Neural cell (in vitro differentiated cells): ENCODE data around the gene SPATS2. TPM values are rescaled to one million over a fixed set of nuclear protein-coding genes. Genes with fewer than 3 reads are reported as not detected.

Experiments used
- H2AFZ ChIP-seq: fragments of 200-600, 300-800 bp; sonication (generic), shearing (Covaris generic); 2 replicates; pipeline ENCODE4 v1.6.0; 2014; ENCODE audit warnings: low read depth, mild to moderate bottlenecking, antibody characterized with exemption, low read length, moderate library complexity
- H3F3A ChIP-seq: fragments of 200-600 bp; shearing (Covaris generic); 2 replicates; pipeline ENCODE4 v1.6.1; 2016; ENCODE audit warnings: mild to moderate bottlenecking, moderate library complexity, mixed read lengths, antibody characterized with exemption, low read length; ENCODE audit not compliant: insufficient read depth, poor library complexity, severe bottlenecking
- H3K27ac ChIP-seq: fragments of 200-600, 300-800 bp; sonication (generic), shearing (Covaris generic); 2 replicates; pipeline ENCODE4 v1.5.1; 2014; ENCODE audit warnings: mild to moderate bottlenecking, low read length, moderate library complexity
- H3K27me3 ChIP-seq: fragments of 300-800, 200-600 bp; sonication (generic), shearing (Covaris generic); 2 replicates; pipeline ENCODE4 v1.6.0; 2014; ENCODE audit warnings: mild to moderate bottlenecking, low read depth, low read length, moderate library complexity; ENCODE audit not compliant: insufficient read depth
- H3K36me3 ChIP-seq: fragments of 300-800, 200-600 bp; sonication (generic), shearing (Covaris generic); 2 replicates; pipeline ENCODE4 v1.5.1; 2014; ENCODE audit warnings: mild to moderate bottlenecking, antibody characterized with exemption, low read length, moderate library complexity; ENCODE audit not compliant: insufficient read depth
- H3K4me2 ChIP-seq: fragments of 300-800, 200-600 bp; sonication (generic), shearing (Covaris generic); 2 replicates; pipeline ENCODE4 v1.6.0; 2014; ENCODE audit warnings: mild to moderate bottlenecking, low read length
- H3K4me3 ChIP-seq: fragments of 300-800, 200-600 bp; sonication (generic), shearing (Covaris generic); 2 replicates; pipeline ENCODE4 v1.5.1; 2014; ENCODE audit warnings: mild to moderate bottlenecking, low read length, moderate library complexity
- H3K79me2 ChIP-seq: fragments of 200-600 bp; shearing (Covaris generic); replicated peaks from 2 replicates; pipeline ENCODE4 v1.6.0; 2014; ENCODE audit warnings: mild to moderate bottlenecking, low read length, moderate library complexity; ENCODE audit not compliant: insufficient read depth
- H3K9ac ChIP-seq: fragments of 300-800, 200-600 bp; sonication (generic), shearing (Covaris generic); 2 replicates; pipeline ENCODE4 v1.6.1; 2016; ENCODE audit warnings: mild to moderate bottlenecking, low read length, mixed read lengths
- H3K9me2 ChIP-seq: fragments of 200-600 bp; shearing (Covaris generic); 2 replicates; pipeline ENCODE4 v1.6.1; 2016; ENCODE audit warnings: mild to moderate bottlenecking, low read length, mixed read lengths; ENCODE audit not compliant: insufficient read depth
- H3K9me3 ChIP-seq: fragments of 200-600, 300-800 bp; sonication (generic), shearing (Covaris generic); 2 replicates; pipeline ENCODE4 v1.6.1; 2016; ENCODE audit warnings: mild to moderate bottlenecking, mixed run types, low read length, moderate library complexity, mixed read lengths
- H4K20me1 ChIP-seq: fragments of 200-600 bp; shearing (Covaris generic); 2 replicates; pipeline ENCODE4 v1.6.1; 2016; ENCODE audit warnings: mild to moderate bottlenecking, mixed run types; ENCODE audit not compliant: insufficient read depth
- EP300 ChIP-seq: fragments of 450-650 bp; conservative IDR thresholded peaks from 2 replicates; pipeline ENCODE4 v1.6.1; 2014; ENCODE audit warnings: antibody characterized with exemption, mild to moderate bottlenecking, moderate library complexity; ENCODE audit not compliant: poor library complexity, severe bottlenecking
- EZH2 ChIP-seq: fragments of 200-600, 300-800 bp; shearing (Covaris generic), sonication (generic); IDR thresholded peaks from 2 replicates; pipeline ENCODE4 v1.6.1; 2014; ENCODE audit warnings: antibody characterized with exemption, low read length, borderline replicate concordance, mild to moderate bottlenecking; ENCODE audit not compliant: insufficient read depth, poor library complexity, severe bottlenecking
- MXI1 ChIP-seq: fragments of 450-650 bp; conservative IDR thresholded peaks from 2 replicates; pipeline ENCODE4 v1.6.1; 2014; ENCODE audit warnings: antibody characterized with exemption, mild to moderate bottlenecking; ENCODE audit not compliant: poor library complexity, severe bottlenecking
- POLR2AphosphoS5 ChIP-seq: IDR thresholded peaks from 2 replicates; pipeline ENCODE4 v1.6.1; 2012
- RAD21 ChIP-seq: fragments of 450-650 bp; conservative IDR thresholded peaks from 2 replicates; pipeline ENCODE4 v1.6.1; 2014; ENCODE audit warnings: antibody characterized with exemption, mild to moderate bottlenecking, moderate library complexity
- SMC3 ChIP-seq: fragments of 450-650 bp; conservative IDR thresholded peaks from 2 replicates; pipeline ENCODE4 v1.6.1; 2014; ENCODE audit warnings: antibody characterized with exemption, mild to moderate bottlenecking, moderate library complexity; ENCODE audit not compliant: poor library complexity
- TAF1 ChIP-seq: IDR thresholded peaks from 2 replicates; pipeline ENCODE4 v1.6.1; 2012; ENCODE audit warnings: low read depth
- polyA plus RNA-seq: library from polyadenylated mRNA; depleted of rRNA; stranded (reverse); fragments of >200 nt; gene quantifications from 2 replicates; pipeline ENCODE4 v1.2.3, GENCODE V29; 2014
- TF ChIP-seq, protein P1 (sequence below): fragments of 450-650 bp; IDR thresholded peaks from 2 replicates; pipeline ENCODE4 v1.5.1; 2014; ENCODE audit warnings: antibody characterized with exemption, mild to moderate bottlenecking, moderate library complexity; ENCODE audit not compliant: poor library complexity, severe bottlenecking
- TF ChIP-seq, protein P2 (sequence below): IDR thresholded peaks from 2 replicates; pipeline ENCODE4 v1.6.1; 2012; ENCODE audit warnings: borderline replicate concordance

Gene SPATS2
- polyA plus RNA-seq, 1 donor from 2014 or later = 58.4 TPM

DNA sequence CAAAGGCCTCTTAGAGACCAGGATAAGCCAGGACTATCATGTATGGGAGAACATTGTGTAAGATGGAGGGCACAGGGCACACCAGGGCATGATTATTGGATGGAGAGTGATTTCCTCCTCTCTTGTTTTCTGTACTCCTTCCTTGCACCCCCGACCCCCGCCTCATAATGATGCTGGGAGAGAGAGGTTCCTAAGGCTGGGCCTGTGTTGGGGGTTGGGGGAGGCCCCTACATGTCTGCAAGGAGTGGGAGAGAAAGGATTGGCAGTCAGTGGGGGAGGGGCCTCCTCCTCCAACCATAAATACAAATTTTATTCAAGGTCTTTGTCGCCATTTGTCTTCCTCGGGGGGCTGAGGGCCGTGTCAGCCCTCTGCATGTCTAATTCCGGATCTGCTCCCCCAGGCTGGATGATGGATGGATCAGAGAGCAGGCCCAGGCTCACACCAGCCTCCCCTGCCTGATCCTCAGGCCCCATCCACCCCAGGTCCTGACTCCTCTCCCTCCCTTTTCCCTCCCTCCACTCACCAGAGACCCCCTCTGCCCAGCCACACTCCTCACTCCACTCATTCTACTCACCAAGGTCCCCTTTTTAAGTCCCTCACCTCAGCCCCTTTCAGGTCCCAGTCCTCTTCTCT lies 28.3 kb upstream of the SPATS2 start:
- no peak overlapping the region for H3K9ac ChIP-seq
- no peaks in the 10 kb centered on the region for H3K36me3 ChIP-seq
- H3K27ac ChIP-seq = peak overlapping the region; percentile 71
- no peak overlapping the region for H2AFZ ChIP-seq
- H4K20me1 ChIP-seq = no peaks in the 10 kb centered on the region
- TF ChIP-seq RAD21 (no peak), EZH2 (no peak), SMC3 (no peak)
- TF ChIP-seq, protein P1, sequence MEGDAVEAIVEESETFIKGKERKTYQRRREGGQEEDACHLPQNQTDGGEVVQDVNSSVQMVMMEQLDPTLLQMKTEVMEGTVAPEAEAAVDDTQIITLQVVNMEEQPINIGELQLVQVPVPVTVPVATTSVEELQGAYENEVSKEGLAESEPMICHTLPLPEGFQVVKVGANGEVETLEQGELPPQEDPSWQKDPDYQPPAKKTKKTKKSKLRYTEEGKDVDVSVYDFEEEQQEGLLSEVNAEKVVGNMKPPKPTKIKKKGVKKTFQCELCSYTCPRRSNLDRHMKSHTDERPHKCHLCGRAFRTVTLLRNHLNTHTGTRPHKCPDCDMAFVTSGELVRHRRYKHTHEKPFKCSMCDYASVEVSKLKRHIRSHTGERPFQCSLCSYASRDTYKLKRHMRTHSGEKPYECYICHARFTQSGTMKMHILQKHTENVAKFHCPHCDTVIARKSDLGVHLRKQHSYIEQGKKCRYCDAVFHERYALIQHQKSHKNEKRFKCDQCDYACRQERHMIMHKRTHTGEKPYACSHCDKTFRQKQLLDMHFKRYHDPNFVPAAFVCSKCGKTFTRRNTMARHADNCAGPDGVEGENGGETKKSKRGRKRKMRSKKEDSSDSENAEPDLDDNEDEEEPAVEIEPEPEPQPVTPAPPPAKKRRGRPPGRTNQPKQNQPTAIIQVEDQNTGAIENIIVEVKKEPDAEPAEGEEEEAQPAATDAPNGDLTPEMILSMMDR = no peak
- no peaks in the 10 kb centered on the region for H3K9me3 ChIP-seq
- H3K4me2 ChIP-seq = no peak overlapping the region
- peak overlapping the region; percentile 69 for H3K4me3 ChIP-seq
- H3K27me3 ChIP-seq = peaks cover 92% of the 10 kb centered on the region
- H3K79me2 ChIP-seq = no peaks in the 10 kb centered on the region
- H3F3A ChIP-seq = no peaks in the 10 kb centered on the region
- no peaks in the 10 kb centered on the region for H3K9me2 ChIP-seq

DNA sequence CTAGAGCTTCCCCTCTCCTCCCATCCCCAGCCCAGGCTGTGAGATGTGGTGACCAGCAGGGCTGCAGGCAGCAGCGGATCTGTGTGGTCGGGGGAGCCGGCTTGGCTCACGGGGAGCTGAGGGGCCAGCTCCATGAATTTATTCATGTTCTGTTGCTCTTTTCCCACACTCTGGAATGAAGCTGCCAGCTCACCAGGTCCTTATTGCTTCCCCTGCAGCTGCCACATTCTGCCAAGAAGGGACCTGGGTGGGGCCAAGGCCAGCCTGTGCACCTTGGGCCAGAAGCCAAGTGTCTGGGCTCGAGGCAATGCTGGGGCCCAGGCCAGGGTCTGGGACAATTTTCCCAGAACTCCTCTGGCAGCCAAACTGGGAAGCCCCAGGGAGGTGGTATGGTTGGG lies 27.8 kb upstream of the SPATS2 start:
- TF ChIP-seq TAF1 (no peak), MXI1 (no peak), RAD21 (no peak), EP300 (no peak), SMC3 (no peak), POLR2AphosphoS5 (no peak), EZH2 (no peak)
- TF ChIP-seq, protein P2, sequence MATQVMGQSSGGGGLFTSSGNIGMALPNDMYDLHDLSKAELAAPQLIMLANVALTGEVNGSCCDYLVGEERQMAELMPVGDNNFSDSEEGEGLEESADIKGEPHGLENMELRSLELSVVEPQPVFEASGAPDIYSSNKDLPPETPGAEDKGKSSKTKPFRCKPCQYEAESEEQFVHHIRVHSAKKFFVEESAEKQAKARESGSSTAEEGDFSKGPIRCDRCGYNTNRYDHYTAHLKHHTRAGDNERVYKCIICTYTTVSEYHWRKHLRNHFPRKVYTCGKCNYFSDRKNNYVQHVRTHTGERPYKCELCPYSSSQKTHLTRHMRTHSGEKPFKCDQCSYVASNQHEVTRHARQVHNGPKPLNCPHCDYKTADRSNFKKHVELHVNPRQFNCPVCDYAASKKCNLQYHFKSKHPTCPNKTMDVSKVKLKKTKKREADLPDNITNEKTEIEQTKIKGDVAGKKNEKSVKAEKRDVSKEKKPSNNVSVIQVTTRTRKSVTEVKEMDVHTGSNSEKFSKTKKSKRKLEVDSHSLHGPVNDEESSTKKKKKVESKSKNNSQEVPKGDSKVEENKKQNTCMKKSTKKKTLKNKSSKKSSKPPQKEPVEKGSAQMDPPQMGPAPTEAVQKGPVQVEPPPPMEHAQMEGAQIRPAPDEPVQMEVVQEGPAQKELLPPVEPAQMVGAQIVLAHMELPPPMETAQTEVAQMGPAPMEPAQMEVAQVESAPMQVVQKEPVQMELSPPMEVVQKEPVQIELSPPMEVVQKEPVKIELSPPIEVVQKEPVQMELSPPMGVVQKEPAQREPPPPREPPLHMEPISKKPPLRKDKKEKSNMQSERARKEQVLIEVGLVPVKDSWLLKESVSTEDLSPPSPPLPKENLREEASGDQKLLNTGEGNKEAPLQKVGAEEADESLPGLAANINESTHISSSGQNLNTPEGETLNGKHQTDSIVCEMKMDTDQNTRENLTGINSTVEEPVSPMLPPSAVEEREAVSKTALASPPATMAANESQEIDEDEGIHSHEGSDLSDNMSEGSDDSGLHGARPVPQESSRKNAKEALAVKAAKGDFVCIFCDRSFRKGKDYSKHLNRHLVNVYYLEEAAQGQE = no peak
- TF ChIP-seq, protein P1 = no peak
- no peak overlapping the region for H3K27ac ChIP-seq
- no peaks in the 10 kb centered on the region for H3K79me2 ChIP-seq
- H3K9me3 ChIP-seq = no peaks in the 10 kb centered on the region
- H3K9me2 ChIP-seq = no peaks in the 10 kb centered on the region
- H3K4me3 ChIP-seq = peak overlapping the region; percentile 69
- H2AFZ ChIP-seq = no peak overlapping the region
- H3K4me2 ChIP-seq = no peak overlapping the region
- no peak overlapping the region for H3K9ac ChIP-seq
- no peaks in the 10 kb centered on the region for H4K20me1 ChIP-seq
- peaks cover 92% of the 10 kb centered on the region for H3K27me3 ChIP-seq
- H3F3A ChIP-seq = no peaks in the 10 kb centered on the region
- H3K36me3 ChIP-seq = no peaks in the 10 kb centered on the region
